Measurements from ENCODE around the gene LRBA. TPM values are rescaled to one million over a fixed set of nuclear protein-coding genes. Genes with fewer than 3 reads are reported as not detected.

The LRBA gene
- total RNA-seq, 6 experiments from 2014 or later: 13.6 to 17.6 (median 15.0) TPM

DNA sequence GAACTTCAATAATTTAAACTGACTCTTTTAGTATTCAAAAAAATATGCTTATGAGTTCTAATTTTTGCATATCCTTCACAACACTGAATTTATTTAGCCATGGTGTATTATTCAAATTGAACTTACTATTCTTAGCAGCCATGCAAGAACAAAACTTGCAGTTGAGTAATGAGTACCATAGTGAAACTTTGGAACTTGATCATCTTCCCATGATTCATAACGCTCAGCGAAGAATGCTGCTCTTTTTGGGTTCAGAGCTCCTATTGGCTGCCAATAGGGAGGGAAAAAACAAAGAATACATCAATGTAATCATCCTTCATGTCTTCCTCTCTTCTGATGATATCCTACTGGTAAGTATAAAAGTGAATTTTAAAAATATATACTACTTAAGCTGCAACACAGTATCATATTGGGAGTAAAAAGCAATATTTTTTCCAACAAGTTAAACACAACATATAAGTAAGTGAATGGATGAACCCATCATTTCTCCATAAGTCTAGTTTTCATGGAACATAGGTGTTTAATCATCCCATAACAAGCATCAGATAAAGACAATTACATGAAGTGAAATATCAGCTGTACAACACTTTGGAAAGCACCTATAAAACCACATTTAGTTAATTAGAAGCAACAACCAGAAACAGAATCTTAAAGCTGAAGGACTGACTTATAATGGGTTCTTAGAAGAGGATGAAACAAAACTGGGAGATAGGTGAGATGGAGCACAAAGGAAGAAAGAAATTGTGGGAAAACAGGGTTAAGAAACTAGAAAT, 578.3 kb downstream of the LRBA start:
- no peak for DNase-seq
- no peaks in the 10 kb centered on the region; the same call in 1 of the 2 replicates for H3K36me3 Mint-ChIP-seq (ENCODE audit: low read depth)

DNA sequence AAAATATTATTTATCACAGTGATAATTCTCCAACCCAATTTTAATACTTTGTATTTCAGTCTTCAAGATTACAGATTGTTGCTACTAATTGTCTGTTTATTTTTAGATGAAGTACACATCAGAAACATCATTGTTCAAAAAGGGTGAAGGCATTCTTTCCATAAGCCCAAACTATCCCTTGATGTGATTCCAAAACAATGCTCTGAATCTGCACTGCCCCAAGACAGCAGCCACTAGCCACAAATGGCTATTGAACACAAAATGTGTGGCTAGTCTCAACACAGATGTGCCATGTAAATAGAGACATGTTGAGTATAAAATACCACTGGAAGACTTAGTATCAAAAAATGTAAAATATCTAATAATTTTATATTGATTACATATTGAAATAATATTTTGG, 583.9 kb downstream of the LRBA start:
- H3K4me1 Mint-ChIP-seq (ENCODE audit: low read depth): no peaks in the 10 kb centered on the region
- no peak for DNase-seq
- no peaks in the 10 kb centered on the region for H3K9me3 Mint-ChIP-seq
- no peaks in the 10 kb centered on the region; the same call in 1 of the 2 replicates for H3K36me3 Mint-ChIP-seq (ENCODE audit: low read depth)
- no peak overlapping the region for H3K4me3 Mint-ChIP-seq
- no peak for TF ChIP-seq CTCF (IDR thresholded peaks at IDR 0.05)
- H3K27me3 Mint-ChIP-seq (ENCODE audit: insufficient read depth): no peaks in the 10 kb centered on the region
- no peak overlapping the region for H3K27ac Mint-ChIP-seq

More for the DNA sequence above, 578.3 kb downstream of the LRBA start:
- Mint-ChIP-seq H3K27ac (no peak overlapping the region), H3K9me3 (no peaks in the 10 kb centered on the region), H3K4me3 (no peak overlapping the region), H3K27me3 (ENCODE audit: insufficient read depth) (no peaks in the 10 kb centered on the region), H3K4me1 (ENCODE audit: low read depth) (no peaks in the 10 kb centered on the region)
- TF ChIP-seq CTCF (IDR thresholded peaks at IDR 0.05): no peak

GRCh38 chr4:150425161-150425560, 589.9 kb downstream of the LRBA start:
- TF ChIP-seq CTCF (IDR thresholded peaks at IDR 0.05): no peak
- no peaks in the 10 kb centered on the region for H3K27me3 Mint-ChIP-seq (ENCODE audit: insufficient read depth)
- H3K4me3 Mint-ChIP-seq: no peak overlapping the region
- H3K9me3 Mint-ChIP-seq: no peaks in the 10 kb centered on the region
- H3K4me1 Mint-ChIP-seq (ENCODE audit: low read depth): no peaks in the 10 kb centered on the region
- H3K36me3 Mint-ChIP-seq (ENCODE audit: low read depth): peaks cover 11% of the 10 kb centered on the region
- H3K27ac Mint-ChIP-seq: no peak overlapping the region
- no peak for DNase-seq

DNA sequence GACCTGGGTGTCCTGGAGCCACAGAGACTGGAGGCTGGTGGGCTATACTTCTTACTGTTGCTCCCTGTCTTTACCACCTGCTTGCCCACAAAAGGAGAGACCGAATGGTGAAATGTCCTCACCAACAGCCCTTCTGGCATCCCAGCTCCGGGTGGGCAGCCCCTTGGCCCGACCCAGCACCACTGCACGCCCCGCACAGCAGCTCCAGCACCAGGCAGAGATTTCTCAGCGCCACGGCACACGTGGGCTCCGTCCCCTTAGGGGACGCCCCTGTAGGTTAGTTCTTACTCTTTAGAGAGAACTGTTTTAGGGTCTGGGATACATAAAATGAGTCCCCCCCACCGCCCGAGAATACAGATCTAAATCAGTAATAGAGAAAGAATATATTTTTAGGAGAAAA, 591.6 kb downstream of the LRBA start:
- H3K36me3 Mint-ChIP-seq (ENCODE audit: low read depth): peaks cover 11% of the 10 kb centered on the region
- DNase-seq: no peak
- H3K4me1 Mint-ChIP-seq (ENCODE audit: low read depth): no peaks in the 10 kb centered on the region
- H3K27me3 Mint-ChIP-seq (ENCODE audit: insufficient read depth): no peaks in the 10 kb centered on the region
- no peaks in the 10 kb centered on the region for H3K9me3 Mint-ChIP-seq
- TF ChIP-seq CTCF (IDR thresholded peaks at IDR 0.05): no peak
- no peak overlapping the region for H3K4me3 Mint-ChIP-seq
- H3K27ac Mint-ChIP-seq: no peak overlapping the region

DNA sequence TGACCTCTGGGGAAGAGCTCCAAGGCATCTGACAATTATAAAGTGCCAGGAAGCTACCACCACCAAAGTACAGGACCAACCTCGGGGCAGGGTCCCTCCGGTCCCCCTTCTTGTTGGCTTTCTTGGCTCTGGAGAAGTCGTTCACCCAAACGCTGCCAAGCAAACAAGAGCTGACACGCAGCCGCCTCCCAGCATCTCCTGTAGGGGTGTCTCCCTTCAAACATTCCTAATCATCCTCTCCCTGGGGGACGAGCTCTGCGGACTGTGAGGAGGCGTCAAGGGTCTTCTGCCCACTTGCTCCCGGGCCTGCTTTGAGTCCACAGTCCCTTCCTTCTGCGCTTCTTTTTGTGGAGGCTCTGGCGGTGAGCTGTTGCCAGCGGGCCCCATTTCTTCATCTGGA, 592.0 kb downstream of the LRBA start:
- Mint-ChIP-seq H3K27me3 (ENCODE audit: insufficient read depth) (no peaks in the 10 kb centered on the region), H3K9me3 (no peaks in the 10 kb centered on the region), H3K36me3 (ENCODE audit: low read depth) (peaks cover 11% of the 10 kb centered on the region), H3K27ac (no peak overlapping the region), H3K4me1 (ENCODE audit: low read depth) (no peaks in the 10 kb centered on the region), H3K4me3 (no peak overlapping the region)
- no peak for DNase-seq
- no peak for TF ChIP-seq CTCF (IDR thresholded peaks at IDR 0.05)

Measured in HFFc6 (cell line).